GM19455 (cell line): ENCODE results near the gene PACRG.

ENCODE experiments used
- ATAC-seq: cut with Tn5 transposase; IDR thresholded peaks from one replicate; pipeline ENCODE4 v1.9.1; 2021; ENCODE audit not compliant: unreplicated experiment

The PACRG gene

GRCh38 chr6:163260911-163261310, 533.1 kb downstream of the PACRG start:
- no peak for ATAC-seq

GRCh38 chr6:163261361-163261760, 533.6 kb downstream of the PACRG start:
- ATAC-seq: no peak

GRCh38 chr6:163262080-163262479, 534.3 kb downstream of the PACRG start:
- no peak for ATAC-seq

- no peak for ATAC-seq
Observed at GRCh38 chr6:163263196-163263595, 535.4 kb downstream of the PACRG start.

- no peak for ATAC-seq
Observed at GRCh38 chr6:163263998-163264661, 536.4 kb downstream of the PACRG start.

- ATAC-seq: no peak
Observed at GRCh38 chr6:163264662-163265035, 536.9 kb downstream of the PACRG start.

- ATAC-seq: no peak
Observed at GRCh38 chr6:163281634-163282033, 553.9 kb downstream of the PACRG start.

- no peak for ATAC-seq
Observed at GRCh38 chr6:163282672-163283071, 554.9 kb downstream of the PACRG start.

GRCh38 chr6:163284151-163284550, 556.4 kb downstream of the PACRG start:
- ATAC-seq: no peak

- ATAC-seq: no peak
Observed at GRCh38 chr6:163285691-163286090, 557.9 kb downstream of the PACRG start.

GRCh38 chr6:163287626-163288025, 559.9 kb downstream of the PACRG start:
- no peak for ATAC-seq

GRCh38 chr6:163288066-163288465, 560.3 kb downstream of the PACRG start:
- no peak for ATAC-seq

GRCh38 chr6:163288915-163289314, 561.1 kb downstream of the PACRG start:
- no peak for ATAC-seq

GRCh38 chr6:163289447-163289846, 561.7 kb downstream of the PACRG start:
- ATAC-seq: no peak

- ATAC-seq: no peak
Observed at GRCh38 chr6:163290545-163291274, 562.9 kb downstream of the PACRG start.

GRCh38 chr6:163291622-163292021, 563.8 kb downstream of the PACRG start:
- no peak for ATAC-seq

- no peak for ATAC-seq
Observed at GRCh38 chr6:163293286-163293685, 565.5 kb downstream of the PACRG start.

GRCh38 chr6:163294734-163295133, 567.0 kb downstream of the PACRG start:
- no peak for ATAC-seq

GRCh38 chr6:163296835-163297519, 569.2 kb downstream of the PACRG start:
- ATAC-seq: no peak

GRCh38 chr6:163298079-163298830, 570.5 kb downstream of the PACRG start:
- no peak for ATAC-seq

GRCh38 chr6:163300838-163301237, 573.1 kb downstream of the PACRG start:
- no peak for ATAC-seq
